GM10248 (cell line): ENCODE results near the gene DGKG.

ENCODE experiments used
- CTCF ChIA-PET: fragments of 300-600 bp; sonication (Branson Sonifier 250); formaldehyde crosslinking; extraction: SDS; loops from one replicate; lab custom pipeline; 2021; ENCODE audit warnings: antibody characterized with exemption; lab: Yijun Ruan, JAX
- POLR2A ChIA-PET: fragments of 350-650 bp; sonication (Branson Sonifier 250); formaldehyde crosslinking; extraction: SDS; loops from one replicate; lab custom pipeline; 2020; ENCODE audit warnings: antibody characterized with exemption; lab: Yijun Ruan, JAX
- DNase-seq: peaks from one replicate; pipeline ENCODE4 v3.0.0; 2012; ENCODE audit errors: extremely low spot score
- CTCF ChIP-seq: IDR thresholded peaks from 2 replicates; pipeline ENCODE4 v1.5.1; 2012; ENCODE audit warnings: mild to moderate bottlenecking, low read depth; ENCODE audit errors: extremely low read depth, missing control alignments, control extremely low read depth

DGKG gene

DNA sequence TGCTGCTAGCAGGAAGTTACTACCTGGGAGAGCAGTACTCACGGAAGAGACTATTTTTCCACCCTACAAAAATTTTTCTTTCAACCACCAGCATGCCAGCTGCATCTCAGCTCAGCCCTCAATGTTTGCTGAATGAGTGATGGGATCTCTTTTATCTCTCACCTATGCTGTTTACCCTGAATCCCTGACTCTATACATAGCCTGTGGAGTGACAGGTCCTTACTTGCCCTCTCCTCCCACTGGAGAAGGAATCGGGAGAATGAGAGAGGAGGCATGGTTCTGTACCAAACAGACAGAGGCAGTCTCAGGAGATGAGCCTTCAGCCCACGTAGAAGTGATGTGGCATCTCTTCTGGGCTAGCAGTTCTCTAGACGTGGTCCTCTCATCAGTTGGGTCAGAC, 6.7 kb upstream of the DGKG start:
- no peak for DNase-seq
- ChIA-PET CTCF (interaction anchor here (0.6 to 1.9 kb wide), 4 partner anchors 12 to 426 kb away, joined by 3 to 4 read pairs (median 4); no protein-coding TSS in a partner anchor), POLR2A (no interaction called here)
- TF ChIP-seq CTCF = no peak

DNA sequence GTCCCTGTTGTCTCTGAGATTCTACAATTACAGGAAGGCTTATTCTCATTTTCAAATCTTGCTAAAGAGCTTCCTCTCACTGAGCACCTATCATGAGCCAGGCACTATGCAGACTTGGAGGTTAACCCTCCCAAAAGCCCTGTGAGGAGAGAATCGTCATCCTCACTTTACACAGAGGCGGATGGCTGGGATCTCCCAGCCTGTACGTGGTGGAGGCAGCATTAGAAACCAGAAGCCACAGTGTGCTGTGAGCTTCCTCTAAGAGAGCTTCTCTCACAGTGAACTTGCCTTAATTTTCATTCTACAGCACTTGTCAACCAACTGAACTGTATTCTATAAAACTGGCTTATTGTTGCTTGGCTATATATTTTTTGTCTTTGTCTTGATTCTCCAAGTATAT, 6.1 kb upstream of the DGKG start:
- POLR2A ChIA-PET = no interaction called here
- DNase-seq = no peak
- no peak for TF ChIP-seq CTCF
- CTCF ChIA-PET = interaction anchor here (0.6 to 1.9 kb wide), 5 partner anchors 11 to 425 kb away, joined by 3 to 4 read pairs (median 3); no protein-coding TSS in a partner anchor

DNA sequence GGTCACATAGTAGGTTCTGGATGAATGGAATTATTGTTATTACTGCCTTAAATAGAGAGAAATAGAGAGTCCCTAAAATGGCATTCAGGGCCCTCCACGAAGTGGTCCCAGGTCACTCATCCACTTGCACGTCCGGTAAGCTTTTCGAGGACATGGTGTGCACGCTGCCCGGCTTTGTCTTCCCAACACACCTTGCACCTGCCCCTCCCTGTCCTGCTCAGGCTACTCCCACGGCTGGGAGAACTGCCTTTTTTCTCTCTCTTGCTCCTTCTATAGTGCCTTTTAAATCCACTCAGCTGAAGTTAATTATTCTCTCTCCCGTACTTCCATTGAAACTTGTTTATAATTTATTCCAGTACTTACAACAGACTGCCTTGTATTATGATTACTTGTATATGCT, 5.6 kb upstream of the DGKG start:
- no peak for DNase-seq
- no peak for TF ChIP-seq CTCF
- POLR2A ChIA-PET = no interaction called here
- CTCF ChIA-PET = interaction anchor here (1.0 to 1.9 kb wide), 2 partner anchors 10 to 13 kb away, joined by 3 to 4 read pairs; no protein-coding TSS in a partner anchor

DNA sequence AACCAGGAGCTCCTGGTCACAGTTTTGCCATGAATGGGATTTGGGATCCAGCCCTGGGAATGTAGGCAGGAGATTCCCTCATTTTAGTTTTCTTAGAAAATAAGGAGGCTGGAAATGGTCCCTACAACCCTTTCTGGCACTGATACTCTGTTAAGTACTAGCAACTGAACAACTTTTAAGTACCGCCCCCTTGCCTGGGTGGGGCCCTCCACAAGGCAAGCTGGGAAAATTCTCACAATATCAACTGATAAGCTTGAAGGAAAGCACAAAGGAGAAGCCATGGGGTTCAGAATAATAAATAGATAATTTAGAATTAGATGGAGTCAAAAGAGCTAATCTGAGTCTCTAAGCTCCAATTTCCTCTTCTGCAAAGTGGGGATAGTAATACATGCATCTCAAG, 4.2 kb upstream of the DGKG start:
- TF ChIP-seq CTCF = no peak
- ChIA-PET POLR2A (interaction anchor here (0.6 kb wide), 1 partner anchor 28 kb away, joined by 4 read pairs; no protein-coding TSS in a partner anchor), CTCF (interaction anchor here (0.8 to 1.3 kb wide), 3 partner anchors 12 to 105 kb away, joined by 3 read pairs; no protein-coding TSS in a partner anchor)
- no peak for DNase-seq

GRCh38 chr3:186365202-186365974, 3.4 kb upstream of the DGKG start:
- no peak for TF ChIP-seq CTCF
- POLR2A ChIA-PET = no interaction called here
- CTCF ChIA-PET = interaction anchor here (0.7 to 1.2 kb wide), 5 partner anchors 13 to 27 kb away, joined by 3 to 4 read pairs (median 3); no protein-coding TSS in a partner anchor
- DNase-seq = no peak

DNA sequence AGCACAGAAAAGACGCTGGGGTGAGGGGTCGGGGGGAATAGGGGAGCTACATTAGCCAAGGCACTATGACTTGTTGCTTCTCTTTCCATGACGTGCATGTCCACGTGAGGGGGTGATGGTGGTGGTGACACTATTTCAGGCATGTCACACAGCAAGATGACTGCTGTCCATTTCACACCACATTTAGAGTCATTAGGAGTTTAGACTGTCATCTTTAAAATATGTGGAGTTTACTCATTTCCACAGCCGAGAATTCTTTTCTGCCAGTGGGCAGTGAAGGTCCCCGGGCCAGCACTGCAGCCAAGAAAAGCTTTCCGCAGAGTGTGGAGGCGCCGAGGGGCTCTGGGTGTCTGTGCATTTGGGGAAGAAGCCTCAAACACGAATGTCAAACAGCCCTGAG, 954 bp upstream of the DGKG start:
- ChIA-PET POLR2A (interaction anchor here (0.7 kb wide), 1 partner anchor 182 kb away, joined by 3 read pairs; no protein-coding TSS in a partner anchor), CTCF (interaction anchor here (0.5 to 1.7 kb wide), 7 partner anchors 11 to 279 kb away, joined by 3 to 7 read pairs (median 3); no protein-coding TSS in a partner anchor)
- TF ChIP-seq CTCF = no peak
- DNase-seq = no peak
